ENCODE measurements around the gene MIAT.

Gene MIAT

GRCh38 chr22:26663374-26663923 is 6.1 kb downstream of the MIAT start:
- Histone ChIP-seq H3K27me3 (ENCODE audit: control insufficient read depth, insufficient read depth, low read length, poor library complexity, severe bottlenecking) (peaks cover under 1% of the 10 kb centered on the region), H3K36me3 (ENCODE audit: control insufficient read depth, insufficient read depth, low read length) (peaks cover 21% of the 10 kb centered on the region), H3K27ac (ENCODE audit: insufficient read depth, low read depth, low read length, poor library complexity, severe bottlenecking) (no peak overlapping the region), H3K9me3 (ENCODE audit: control insufficient read depth, low read length) (no peaks in the 10 kb centered on the region), H3K4me1 (ENCODE audit: control insufficient read depth, insufficient read depth, low read length) (peaks cover 35% of the 10 kb centered on the region), H3K4me3 (ENCODE audit: insufficient read depth, low read depth, low read length) (no peak overlapping the region)
- 94 to 95% methylated on average over 9 of the region's 9 CpGs for WGBS, 2 experiments

GRCh38 chr22:26665813-26666231 is 8.4 kb downstream of the MIAT start:
- no peak overlapping the region for H3K4me3 ChIP-seq (ENCODE audit: insufficient read depth, low read depth, low read length)
- H3K36me3 ChIP-seq (ENCODE audit: control insufficient read depth, insufficient read depth, low read length): peaks cover 24% of the 10 kb centered on the region
- H3K27ac ChIP-seq (ENCODE audit: insufficient read depth, low read depth, low read length, poor library complexity, severe bottlenecking): no peak overlapping the region
- H3K4me1 ChIP-seq (ENCODE audit: control insufficient read depth, insufficient read depth, low read length): peaks cover 27% of the 10 kb centered on the region
- no peaks in the 10 kb centered on the region for H3K27me3 ChIP-seq (ENCODE audit: control insufficient read depth, insufficient read depth, low read length, poor library complexity, severe bottlenecking)
- no peaks in the 10 kb centered on the region for H3K9me3 ChIP-seq (ENCODE audit: control insufficient read depth, low read length)
- WGBS, 2 experiments: 82 to 83% methylated on average over 4 of the region's 4 CpGs

GRCh38 chr22:26667140-26667539 is 9.8 kb downstream of the MIAT start:
- WGBS, 2 experiments: 89% methylated on average over 13 of the region's 13 CpGs
- Histone ChIP-seq H3K27me3 (ENCODE audit: control insufficient read depth, insufficient read depth, low read length, poor library complexity, severe bottlenecking) (no peaks in the 10 kb centered on the region), H3K27ac (ENCODE audit: insufficient read depth, low read depth, low read length, poor library complexity, severe bottlenecking) (no peak overlapping the region), H3K9me3 (ENCODE audit: control insufficient read depth, low read length) (no peaks in the 10 kb centered on the region), H3K4me3 (ENCODE audit: insufficient read depth, low read depth, low read length) (no peak overlapping the region), H3K4me1 (ENCODE audit: control insufficient read depth, insufficient read depth, low read length) (peaks cover 18% of the 10 kb centered on the region), H3K36me3 (ENCODE audit: control insufficient read depth, insufficient read depth, low read length) (peaks cover 24% of the 10 kb centered on the region)

- WGBS, 2 experiments: 55 to 74% methylated on average over 2 of the region's 2 CpGs
These were observed 11.7 kb downstream of the MIAT start for GRCh38 chr22:26669060-26669481.

GRCh38 chr22:26670459-26670858 is 13.1 kb downstream of the MIAT start:
- WGBS, 2 experiments: 94 to 97% methylated on average over 4 of the region's 4 CpGs
- Histone ChIP-seq H3K9me3 (ENCODE audit: control insufficient read depth, low read length) (no peaks in the 10 kb centered on the region), H3K4me1 (ENCODE audit: control insufficient read depth, insufficient read depth, low read length) (peaks cover 22% of the 10 kb centered on the region), H3K27me3 (ENCODE audit: control insufficient read depth, insufficient read depth, low read length, poor library complexity, severe bottlenecking) (no peaks in the 10 kb centered on the region), H3K36me3 (ENCODE audit: control insufficient read depth, insufficient read depth, low read length) (peaks cover 11% of the 10 kb centered on the region), H3K27ac (ENCODE audit: insufficient read depth, low read depth, low read length, poor library complexity, severe bottlenecking) (no peak overlapping the region), H3K4me3 (ENCODE audit: insufficient read depth, low read depth, low read length) (no peak overlapping the region)

More at GRCh38 chr22:26669060-26669481, 11.7 kb downstream of the MIAT start:
- H3K4me3 ChIP-seq (ENCODE audit: insufficient read depth, low read depth, low read length): no peak overlapping the region
- no peaks in the 10 kb centered on the region for H3K9me3 ChIP-seq (ENCODE audit: control insufficient read depth, low read length)
- no peak overlapping the region for H3K27ac ChIP-seq (ENCODE audit: insufficient read depth, low read depth, low read length, poor library complexity, severe bottlenecking)
- H3K36me3 ChIP-seq (ENCODE audit: control insufficient read depth, insufficient read depth, low read length): peaks cover 11% of the 10 kb centered on the region
- H3K27me3 ChIP-seq (ENCODE audit: control insufficient read depth, insufficient read depth, low read length, poor library complexity, severe bottlenecking): no peaks in the 10 kb centered on the region
- peaks cover 23% of the 10 kb centered on the region for H3K4me1 ChIP-seq (ENCODE audit: control insufficient read depth, insufficient read depth, low read length)

GRCh38 chr22:26671317-26672059 is 14.1 kb downstream of the MIAT start:
- no peak overlapping the region for H3K27ac ChIP-seq (ENCODE audit: insufficient read depth, low read depth, low read length, poor library complexity, severe bottlenecking)
- 89 to 91% methylated on average over 15 of the region's 15 CpGs for WGBS, 2 experiments
- H3K9me3 ChIP-seq (ENCODE audit: control insufficient read depth, low read length): no peaks in the 10 kb centered on the region
- H3K4me3 ChIP-seq (ENCODE audit: insufficient read depth, low read depth, low read length): no peak overlapping the region
- H3K27me3 ChIP-seq (ENCODE audit: control insufficient read depth, insufficient read depth, low read length, poor library complexity, severe bottlenecking): no peaks in the 10 kb centered on the region
- H3K4me1 ChIP-seq (ENCODE audit: control insufficient read depth, insufficient read depth, low read length): peaks cover 27% of the 10 kb centered on the region
- peaks cover 4% of the 10 kb centered on the region for H3K36me3 ChIP-seq (ENCODE audit: control insufficient read depth, insufficient read depth, low read length)

- Histone ChIP-seq H3K4me3 (ENCODE audit: insufficient read depth, low read depth, low read length) (peak overlapping the region; percentile 13), H3K27me3 (ENCODE audit: control insufficient read depth, insufficient read depth, low read length, poor library complexity, severe bottlenecking) (no peaks in the 10 kb centered on the region), H3K9me3 (ENCODE audit: control insufficient read depth, low read length) (no peaks in the 10 kb centered on the region), H3K27ac (ENCODE audit: insufficient read depth, low read depth, low read length, poor library complexity, severe bottlenecking) (peak overlapping the region; percentile 88), H3K4me1 (ENCODE audit: control insufficient read depth, insufficient read depth, low read length) (peaks cover 27% of the 10 kb centered on the region), H3K36me3 (ENCODE audit: control insufficient read depth, insufficient read depth, low read length) (peaks cover 2% of the 10 kb centered on the region)
- WGBS, 2 experiments: 89 to 92% methylated on average over 8 of the region's 8 CpGs
These were observed 14.7 kb downstream of the MIAT start for GRCh38 chr22:26672060-26672471.

- H3K9me3 ChIP-seq (ENCODE audit: control insufficient read depth, low read length): no peaks in the 10 kb centered on the region
- peak overlapping the region; percentile 88 for H3K27ac ChIP-seq (ENCODE audit: insufficient read depth, low read depth, low read length, poor library complexity, severe bottlenecking)
- peaks cover 30% of the 10 kb centered on the region for H3K4me1 ChIP-seq (ENCODE audit: control insufficient read depth, insufficient read depth, low read length)
- H3K4me3 ChIP-seq (ENCODE audit: insufficient read depth, low read depth, low read length): peak overlapping the region; percentile 59
- peaks cover 2% of the 10 kb centered on the region for H3K36me3 ChIP-seq (ENCODE audit: control insufficient read depth, insufficient read depth, low read length)
- no peaks in the 10 kb centered on the region for H3K27me3 ChIP-seq (ENCODE audit: control insufficient read depth, insufficient read depth, low read length, poor library complexity, severe bottlenecking)
- WGBS, 2 experiments: 12 to 16% methylated on average over 36 of the region's 36 CpGs
These were observed 15.4 kb downstream of the MIAT start for GRCh38 chr22:26672590-26673468.

GRCh38 chr22:26673486-26673885 is 16.1 kb downstream of the MIAT start:
- Histone ChIP-seq H3K4me3 (ENCODE audit: insufficient read depth, low read depth, low read length) (peak overlapping the region; percentile 59), H3K36me3 (ENCODE audit: control insufficient read depth, insufficient read depth, low read length) (peaks cover 2% of the 10 kb centered on the region), H3K27me3 (ENCODE audit: control insufficient read depth, insufficient read depth, low read length, poor library complexity, severe bottlenecking) (no peaks in the 10 kb centered on the region), H3K27ac (ENCODE audit: insufficient read depth, low read depth, low read length, poor library complexity, severe bottlenecking) (peak overlapping the region; percentile 88), H3K4me1 (ENCODE audit: control insufficient read depth, insufficient read depth, low read length) (peaks cover 29% of the 10 kb centered on the region), H3K9me3 (ENCODE audit: control insufficient read depth, low read length) (no peaks in the 10 kb centered on the region)
- 83 to 89% methylated on average over 4 of the region's 4 CpGs for WGBS, 2 experiments

Data from ectodermal cell (in vitro differentiated cells).